Measurements from ENCODE around the gene STIL.
A peak's percentile ranks its signal among the peaks of the same experiment; 100 is the strongest.

The STIL gene

DNA sequence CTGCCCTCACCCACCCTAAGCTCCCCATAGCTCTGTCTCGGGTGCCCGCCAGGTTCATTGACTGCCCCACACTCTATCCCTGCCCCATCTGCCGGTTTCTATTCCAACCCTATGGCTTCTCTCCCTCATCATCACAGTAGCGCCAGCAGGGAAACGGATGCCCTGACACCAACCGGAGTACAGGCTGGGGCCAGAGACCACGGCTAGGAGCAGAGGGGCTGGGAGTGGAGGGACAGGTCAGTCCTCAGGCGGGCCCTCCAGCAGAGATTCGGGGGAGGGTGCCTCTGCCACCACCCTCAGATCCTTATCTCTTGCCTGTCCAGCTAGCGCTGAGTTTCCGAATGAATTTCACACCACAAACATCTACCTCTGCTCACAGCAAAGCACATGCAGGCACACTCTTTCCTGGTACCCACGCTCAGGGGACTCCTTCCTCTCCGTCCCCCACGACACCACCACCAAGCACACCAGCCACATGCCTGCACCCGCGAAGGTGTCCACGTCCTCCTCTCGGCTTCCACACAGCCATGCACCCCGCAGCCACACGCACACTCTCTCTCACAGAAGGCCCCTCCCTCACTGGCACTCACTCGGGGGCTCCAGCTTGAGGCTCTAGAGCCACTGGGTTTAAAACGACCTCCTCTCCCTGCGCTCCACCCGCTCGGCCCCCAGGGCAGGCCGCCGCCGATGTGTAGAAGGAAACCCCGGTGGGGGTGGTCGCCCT, 89.1 kb downstream of the STIL start:
- H3K23ac ChIP-seq (ENCODE audit: low read length): peak overlapping the region; percentile 99
- peak overlapping the region; percentile 49 for H3K4me2 ChIP-seq (ENCODE audit: low read length)
- H3K36me3 ChIP-seq (ENCODE audit: control insufficient read depth, insufficient read depth, low read length): no peaks in the 10 kb centered on the region
- H2BK120ac ChIP-seq (ENCODE audit: low read depth, low read length): no peak overlapping the region
- no peak overlapping the region for H3K18ac ChIP-seq (ENCODE audit: low read length)
- H3K9ac ChIP-seq (ENCODE audit: low read length): peak overlapping the region; percentile 28
- no peak overlapping the region for H3K4ac ChIP-seq (ENCODE audit: low read depth, low read length)
- DNase-seq: no peak
- no peak overlapping the region for H4K5ac ChIP-seq (ENCODE audit: low read length)
- no peaks in the 10 kb centered on the region for H3K79me2 ChIP-seq (ENCODE audit: control insufficient read depth, insufficient read depth, low read length)
- H3K4me1 ChIP-seq (ENCODE audit: control insufficient read depth, low read depth, low read length): peaks cover 2% of the 10 kb centered on the region
- H3K27ac ChIP-seq (ENCODE audit: low read depth, low read length): no peak overlapping the region
- peak overlapping the region; percentile 75 for H3K56ac ChIP-seq (ENCODE audit: low read length)
- peaks cover 79% of the 10 kb centered on the region for H3K27me3 ChIP-seq (ENCODE audit: insufficient read depth, low read length, poor library complexity)
- no peak overlapping the region for H2BK15ac ChIP-seq (replicated peaks; ENCODE audit: low read depth)
- no peak overlapping the region for H4K8ac ChIP-seq (ENCODE audit: low read depth, low read length)
- WGBS (ENCODE audit: extremely low coverage, insufficient coverage, low lambda C conversion rate): no CpG with 5 or more reads among the region's 30 CpGs
- H3K4me3 ChIP-seq (ENCODE audit: low read length): no peak overlapping the region
- no peaks in the 10 kb centered on the region for H3K79me1 ChIP-seq (ENCODE audit: low read length)
- no peak overlapping the region for H2AK5ac ChIP-seq (ENCODE audit: low read length)
- no peak overlapping the region for H2BK5ac ChIP-seq (ENCODE audit: low read length)

DNA sequence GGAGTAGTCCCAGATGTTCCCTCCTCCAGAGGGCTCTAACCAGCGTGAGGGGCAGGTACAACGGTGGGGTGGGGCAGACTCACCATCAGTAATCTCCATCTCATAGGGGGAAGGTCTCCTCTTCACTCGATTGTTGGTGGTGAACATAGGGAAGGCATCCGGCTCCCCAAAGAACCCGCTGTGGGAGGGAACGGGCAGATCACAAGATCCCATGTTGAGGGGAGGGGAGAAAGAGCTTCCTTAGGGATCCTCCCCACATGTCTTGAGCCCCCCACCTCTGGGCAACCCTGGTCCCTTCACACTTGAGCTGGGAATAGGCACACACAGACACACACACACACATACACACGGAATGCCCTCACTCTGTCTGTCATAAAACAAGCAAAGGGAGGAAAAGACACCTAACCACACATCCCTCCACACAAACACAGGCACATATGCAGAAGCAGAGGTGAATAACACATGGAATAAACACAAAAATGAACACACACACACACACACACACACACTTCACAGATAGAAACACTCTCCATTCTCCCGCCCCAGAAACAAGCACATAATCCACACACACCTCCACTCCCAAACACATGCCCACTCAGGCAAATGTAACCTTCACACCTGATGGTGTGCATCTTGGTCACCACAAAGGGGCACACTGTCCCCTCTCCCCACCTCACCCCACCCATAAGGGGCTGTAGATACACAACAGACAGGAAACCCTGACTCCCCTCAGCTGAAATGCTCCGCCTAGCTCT, 89.8 kb downstream of the STIL start:
- Histone ChIP-seq H2AK5ac (ENCODE audit: low read length) (no peak overlapping the region), H3K9ac (ENCODE audit: low read length) (no peak overlapping the region), H3K79me2 (ENCODE audit: control insufficient read depth, insufficient read depth, low read length) (no peaks in the 10 kb centered on the region), H3K23ac (ENCODE audit: low read length) (no peak overlapping the region), H3K4me3 (ENCODE audit: low read length) (no peak overlapping the region), H3K4me2 (ENCODE audit: low read length) (no peak overlapping the region), H4K5ac (ENCODE audit: low read length) (no peak overlapping the region), H2BK15ac (replicated peaks; ENCODE audit: low read depth) (no peak overlapping the region), H3K4ac (ENCODE audit: low read depth, low read length) (no peak overlapping the region), H3K18ac (ENCODE audit: low read length) (no peak overlapping the region), H3K27ac (ENCODE audit: low read depth, low read length) (no peak overlapping the region), H3K79me1 (ENCODE audit: low read length) (no peaks in the 10 kb centered on the region), H3K27me3 (ENCODE audit: insufficient read depth, low read length, poor library complexity) (peaks cover 71% of the 10 kb centered on the region), H3K36me3 (ENCODE audit: control insufficient read depth, insufficient read depth, low read length) (no peaks in the 10 kb centered on the region), H3K56ac (ENCODE audit: low read length) (no peak overlapping the region), H3K4me1 (ENCODE audit: control insufficient read depth, low read depth, low read length) (peaks cover 2% of the 10 kb centered on the region), H2BK5ac (ENCODE audit: low read length) (no peak overlapping the region), H4K8ac (ENCODE audit: low read depth, low read length) (no peak overlapping the region), H2BK120ac (ENCODE audit: low read depth, low read length) (no peak overlapping the region)
- no CpG with 5 or more reads among the region's 9 CpGs for WGBS (ENCODE audit: extremely low coverage, insufficient coverage, low lambda C conversion rate)
- DNase-seq: no peak

DNA sequence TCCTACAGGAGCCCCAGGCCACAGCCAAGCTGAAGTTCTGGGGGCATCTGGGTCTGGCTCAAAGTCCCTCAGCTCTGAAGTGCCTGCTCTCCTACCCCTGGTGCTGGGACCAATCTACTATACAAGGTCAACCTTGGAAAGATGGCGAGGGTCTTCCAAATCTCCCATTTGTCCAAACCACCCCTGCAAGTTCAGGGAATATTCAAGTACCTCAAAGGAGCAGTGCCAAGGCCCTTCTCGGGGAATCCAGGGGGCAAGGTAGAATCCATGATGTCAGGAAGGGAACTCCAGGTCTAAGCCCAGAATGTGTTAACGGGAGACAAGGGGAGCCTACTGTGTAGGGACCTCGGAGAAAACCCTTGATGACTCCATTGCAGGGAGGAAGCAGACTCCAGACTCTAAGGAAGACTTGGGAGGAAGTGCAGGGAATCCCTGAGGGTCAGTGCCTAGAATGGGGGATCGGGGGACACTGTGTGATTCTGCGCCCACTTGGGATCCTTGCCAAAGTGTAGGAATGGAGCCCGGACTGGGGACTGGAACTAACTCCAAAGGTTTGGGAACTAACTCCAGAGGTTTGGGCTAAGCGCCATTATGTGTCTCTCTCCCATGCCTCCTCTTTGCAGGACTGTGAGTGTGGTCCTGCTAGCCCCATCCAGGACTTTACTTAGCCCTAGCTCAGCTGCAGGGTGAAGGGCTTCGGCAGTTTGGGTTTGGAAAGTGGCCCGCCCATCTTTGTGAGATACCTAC, 90.6 kb downstream of the STIL start:
- no peak for DNase-seq
- no peak overlapping the region for H4K5ac ChIP-seq (ENCODE audit: low read length)
- no peak overlapping the region for H2AK5ac ChIP-seq (ENCODE audit: low read length)
- no peak overlapping the region for H2BK5ac ChIP-seq (ENCODE audit: low read length)
- peaks cover 2% of the 10 kb centered on the region for H3K4me1 ChIP-seq (ENCODE audit: control insufficient read depth, low read depth, low read length)
- H3K9ac ChIP-seq (ENCODE audit: low read length): no peak overlapping the region
- H3K56ac ChIP-seq (ENCODE audit: low read length): peak overlapping the region; percentile 7
- H3K79me1 ChIP-seq (ENCODE audit: low read length): no peaks in the 10 kb centered on the region
- H3K4me2 ChIP-seq (ENCODE audit: low read length): no peak overlapping the region
- no peak overlapping the region for H3K4me3 ChIP-seq (ENCODE audit: low read length)
- no peaks in the 10 kb centered on the region for H3K36me3 ChIP-seq (ENCODE audit: control insufficient read depth, insufficient read depth, low read length)
- H3K23ac ChIP-seq (ENCODE audit: low read length): no peak overlapping the region
- no CpG with 5 or more reads among the region's 10 CpGs for WGBS (ENCODE audit: extremely low coverage, insufficient coverage, low lambda C conversion rate)
- H2BK15ac ChIP-seq (replicated peaks; ENCODE audit: low read depth): no peak overlapping the region
- H3K4ac ChIP-seq (ENCODE audit: low read depth, low read length): no peak overlapping the region
- H3K18ac ChIP-seq (ENCODE audit: low read length): no peak overlapping the region
- H3K27ac ChIP-seq (ENCODE audit: low read depth, low read length): no peak overlapping the region
- no peaks in the 10 kb centered on the region for H3K79me2 ChIP-seq (ENCODE audit: control insufficient read depth, insufficient read depth, low read length)
- no peak overlapping the region for H4K8ac ChIP-seq (ENCODE audit: low read depth, low read length)
- peaks cover 64% of the 10 kb centered on the region for H3K27me3 ChIP-seq (ENCODE audit: insufficient read depth, low read length, poor library complexity)
- no peak overlapping the region for H2BK120ac ChIP-seq (ENCODE audit: low read depth, low read length)

DNA sequence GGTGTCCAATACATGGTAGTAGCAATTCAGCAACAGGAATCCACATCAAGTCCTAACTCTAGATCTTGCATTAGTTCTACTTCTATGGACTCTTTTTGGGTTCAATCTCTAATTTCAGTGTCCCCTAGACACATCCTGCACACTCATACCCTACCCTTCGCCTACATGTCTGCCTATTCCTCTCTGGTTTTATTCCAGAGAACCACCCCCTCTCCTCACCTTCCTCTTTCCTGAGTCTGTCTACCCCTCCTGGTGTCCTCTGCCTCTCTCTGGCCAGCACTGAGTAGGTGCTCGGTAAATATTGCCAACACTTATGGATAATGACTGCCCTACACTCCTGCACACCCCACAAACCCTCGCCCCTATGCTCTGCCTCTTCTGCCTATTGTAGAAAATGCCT, 91.5 kb downstream of the STIL start:
- no peak overlapping the region for H3K18ac ChIP-seq (ENCODE audit: low read length)
- no peak overlapping the region for H2BK120ac ChIP-seq (ENCODE audit: low read depth, low read length)
- WGBS (ENCODE audit: extremely low coverage, insufficient coverage, low lambda C conversion rate): no CpG with 5 or more reads among the region's 3 CpGs
- DNase-seq: no peak
- no peak overlapping the region for H3K9ac ChIP-seq (ENCODE audit: low read length)
- H3K23ac ChIP-seq (ENCODE audit: low read length): no peak overlapping the region
- H3K4me3 ChIP-seq (ENCODE audit: low read length): no peak overlapping the region
- no peaks in the 10 kb centered on the region for H3K79me1 ChIP-seq (ENCODE audit: low read length)
- no peak overlapping the region for H3K4me2 ChIP-seq (ENCODE audit: low read length)
- H4K5ac ChIP-seq (ENCODE audit: low read length): no peak overlapping the region
- H3K36me3 ChIP-seq (ENCODE audit: control insufficient read depth, insufficient read depth, low read length): no peaks in the 10 kb centered on the region
- no peak overlapping the region for H4K8ac ChIP-seq (ENCODE audit: low read depth, low read length)
- peaks cover 55% of the 10 kb centered on the region for H3K27me3 ChIP-seq (ENCODE audit: insufficient read depth, low read length, poor library complexity)
- H2AK5ac ChIP-seq (ENCODE audit: low read length): no peak overlapping the region
- no peak overlapping the region for H3K4ac ChIP-seq (ENCODE audit: low read depth, low read length)
- H3K27ac ChIP-seq (ENCODE audit: low read depth, low read length): no peak overlapping the region
- H2BK15ac ChIP-seq (replicated peaks; ENCODE audit: low read depth): no peak overlapping the region
- H3K56ac ChIP-seq (ENCODE audit: low read length): no peak overlapping the region
- H3K79me2 ChIP-seq (ENCODE audit: control insufficient read depth, insufficient read depth, low read length): no peaks in the 10 kb centered on the region
- H2BK5ac ChIP-seq (ENCODE audit: low read length): no peak overlapping the region
- H3K4me1 ChIP-seq (ENCODE audit: control insufficient read depth, low read depth, low read length): peaks cover 2% of the 10 kb centered on the region

DNA sequence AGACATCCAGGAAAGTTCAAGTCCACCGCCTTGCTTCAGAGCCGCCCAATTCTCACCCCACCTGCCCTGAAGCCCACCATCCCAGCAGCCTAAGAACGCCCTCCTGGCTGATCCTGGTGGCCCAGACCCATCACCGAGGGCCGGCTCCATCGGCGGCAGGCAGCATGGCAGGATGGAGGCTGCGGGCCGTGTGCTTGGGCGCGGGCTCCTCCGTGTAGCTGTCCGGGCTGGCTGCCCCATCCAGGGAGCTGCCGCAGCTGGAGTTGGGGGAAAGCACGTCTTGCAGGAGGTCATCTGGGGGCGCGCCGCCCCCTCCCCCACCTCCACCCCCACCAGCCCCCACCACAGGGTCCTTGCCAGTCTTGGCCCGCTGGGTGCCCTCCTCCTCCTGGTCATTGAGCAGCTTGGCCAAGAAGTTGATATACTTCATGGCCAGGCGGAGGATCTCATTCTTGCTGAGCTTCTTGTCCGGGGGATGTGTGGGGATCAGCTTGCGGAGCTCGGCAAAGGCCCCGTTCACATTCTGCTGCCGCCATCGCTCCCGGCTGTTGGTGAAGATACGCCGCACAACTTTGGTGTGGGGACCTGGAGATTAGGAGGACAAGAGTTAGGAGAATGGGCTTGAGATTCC, 94.2 kb downstream of the STIL start:
- no peak for DNase-seq
- no peak overlapping the region for H3K4me3 ChIP-seq (ENCODE audit: low read length)
- H3K9ac ChIP-seq (ENCODE audit: low read length): no peak overlapping the region
- no peak overlapping the region for H2BK5ac ChIP-seq (ENCODE audit: low read length)
- no CpG with 5 or more reads among the region's 29 CpGs for WGBS (ENCODE audit: extremely low coverage, insufficient coverage, low lambda C conversion rate)
- no peak overlapping the region for H2BK120ac ChIP-seq (ENCODE audit: low read depth, low read length)
- H2AK5ac ChIP-seq (ENCODE audit: low read length): no peak overlapping the region
- H3K23ac ChIP-seq (ENCODE audit: low read length): no peak overlapping the region
- no peaks in the 10 kb centered on the region for H3K36me3 ChIP-seq (ENCODE audit: control insufficient read depth, insufficient read depth, low read length)
- H3K27me3 ChIP-seq (ENCODE audit: insufficient read depth, low read length, poor library complexity): peaks cover 31% of the 10 kb centered on the region
- no peak overlapping the region for H3K4ac ChIP-seq (ENCODE audit: low read depth, low read length)
- no peak overlapping the region for H3K18ac ChIP-seq (ENCODE audit: low read length)
- no peak overlapping the region for H3K4me2 ChIP-seq (ENCODE audit: low read length)
- H2BK15ac ChIP-seq (replicated peaks; ENCODE audit: low read depth): no peak overlapping the region
- no peaks in the 10 kb centered on the region for H3K4me1 ChIP-seq (ENCODE audit: control insufficient read depth, low read depth, low read length)
- H4K5ac ChIP-seq (ENCODE audit: low read length): no peak overlapping the region
- H3K56ac ChIP-seq (ENCODE audit: low read length): no peak overlapping the region
- H4K8ac ChIP-seq (ENCODE audit: low read depth, low read length): no peak overlapping the region
- H3K27ac ChIP-seq (ENCODE audit: low read depth, low read length): no peak overlapping the region
- H3K79me2 ChIP-seq (ENCODE audit: control insufficient read depth, insufficient read depth, low read length): no peaks in the 10 kb centered on the region
- H3K79me1 ChIP-seq (ENCODE audit: low read length): no peaks in the 10 kb centered on the region

Data from mesendoderm (in vitro differentiated cells).